Measurements from ENCODE around the gene MRPL22.

DNA sequence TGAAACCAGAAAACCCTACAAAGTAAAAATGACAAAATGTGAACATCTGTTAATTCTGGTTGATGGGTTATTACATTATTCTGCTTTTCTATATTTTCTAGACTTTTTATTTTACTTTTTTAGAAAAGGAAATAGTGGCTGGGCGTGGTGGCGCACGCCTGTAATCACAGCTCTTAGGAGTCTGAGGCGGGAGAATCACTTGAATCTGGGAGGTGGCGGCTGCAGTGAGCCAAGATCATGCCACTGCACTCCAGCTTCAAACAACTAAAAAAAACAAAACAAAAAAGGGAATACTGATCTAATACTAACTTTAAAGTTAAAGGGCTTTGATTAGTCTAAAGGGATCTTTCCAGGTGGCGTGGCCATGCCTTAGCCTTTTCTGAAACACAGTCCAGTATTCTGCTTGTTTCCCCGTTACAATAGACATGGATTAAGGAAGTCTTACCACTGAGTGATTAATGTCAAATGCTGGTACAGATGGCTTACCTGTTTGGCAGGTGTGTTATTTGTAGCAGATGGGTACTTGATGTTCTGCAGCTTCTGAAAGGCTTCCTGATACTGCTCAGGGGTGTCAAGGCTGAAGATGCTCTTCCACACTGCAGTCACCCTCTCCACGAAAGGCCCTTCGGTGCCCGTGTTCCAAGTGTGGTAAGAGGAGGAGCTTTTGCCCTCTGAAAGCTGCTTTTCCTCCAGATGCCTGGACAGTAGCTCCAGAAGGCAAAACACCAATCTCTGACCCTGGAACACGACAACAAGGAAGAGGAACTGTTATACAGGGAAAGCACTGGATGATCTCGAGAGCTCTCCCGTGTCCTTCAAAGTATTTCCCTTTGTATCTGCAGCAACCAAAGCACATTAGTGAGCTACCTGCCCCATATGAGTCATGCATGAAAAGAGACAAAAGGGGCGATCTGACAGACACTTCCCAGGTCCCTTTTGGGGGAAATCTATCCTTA, 45.0 kb upstream of the MRPL22 start:
- TF ChIP-seq, protein P1, sequence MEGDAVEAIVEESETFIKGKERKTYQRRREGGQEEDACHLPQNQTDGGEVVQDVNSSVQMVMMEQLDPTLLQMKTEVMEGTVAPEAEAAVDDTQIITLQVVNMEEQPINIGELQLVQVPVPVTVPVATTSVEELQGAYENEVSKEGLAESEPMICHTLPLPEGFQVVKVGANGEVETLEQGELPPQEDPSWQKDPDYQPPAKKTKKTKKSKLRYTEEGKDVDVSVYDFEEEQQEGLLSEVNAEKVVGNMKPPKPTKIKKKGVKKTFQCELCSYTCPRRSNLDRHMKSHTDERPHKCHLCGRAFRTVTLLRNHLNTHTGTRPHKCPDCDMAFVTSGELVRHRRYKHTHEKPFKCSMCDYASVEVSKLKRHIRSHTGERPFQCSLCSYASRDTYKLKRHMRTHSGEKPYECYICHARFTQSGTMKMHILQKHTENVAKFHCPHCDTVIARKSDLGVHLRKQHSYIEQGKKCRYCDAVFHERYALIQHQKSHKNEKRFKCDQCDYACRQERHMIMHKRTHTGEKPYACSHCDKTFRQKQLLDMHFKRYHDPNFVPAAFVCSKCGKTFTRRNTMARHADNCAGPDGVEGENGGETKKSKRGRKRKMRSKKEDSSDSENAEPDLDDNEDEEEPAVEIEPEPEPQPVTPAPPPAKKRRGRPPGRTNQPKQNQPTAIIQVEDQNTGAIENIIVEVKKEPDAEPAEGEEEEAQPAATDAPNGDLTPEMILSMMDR (IDR thresholded peaks at IDR 0.05): no peak
- no peak for TF ChIP-seq EZH2phosphoT487 (IDR thresholded peaks at IDR 0.05)

Data from neural progenitor cell (in vitro differentiated cells).